Chondrocyte (in vitro differentiated cells): ENCODE results near the gene HMCN2. TPM values are rescaled to one million over a fixed set of nuclear protein-coding genes. Genes with fewer than 3 reads are reported as not detected.

Source experiments
- DNase-seq: peaks from one replicate; pipeline ENCODE4 v3.0.0; 2021; ENCODE audit warnings: mixed read lengths, low spot score
- H3K27ac Mint-ChIP-seq: one replicate; pipeline ENCODE4 v1.8.0; 2021; ENCODE audit warnings: mild to moderate bottlenecking, moderate library complexity, mixed read lengths; ENCODE audit not compliant: unreplicated experiment
- H3K27me3 Mint-ChIP-seq: 2 replicates; pipeline ENCODE4 v1.8.0; 2021; ENCODE audit warnings: low read depth, mixed read lengths
- H3K36me3 Mint-ChIP-seq: 2 replicates; pipeline ENCODE4 v1.8.0; 2021; ENCODE audit warnings: low read depth, mixed read lengths
- H3K4me1 Mint-ChIP-seq: 2 replicates; pipeline ENCODE4 v1.8.0; 2021; ENCODE audit warnings: low read depth, mild to moderate bottlenecking, mixed read lengths
- H3K4me3 Mint-ChIP-seq: one replicate; pipeline ENCODE4 v1.8.0; 2021; ENCODE audit warnings: mild to moderate bottlenecking, moderate library complexity, mixed read lengths; ENCODE audit not compliant: unreplicated experiment
- H3K9me3 Mint-ChIP-seq: 2 replicates; pipeline ENCODE4 v1.8.0; 2021; ENCODE audit warnings: low read depth, mixed read lengths
- total RNA-seq: library from RNA; stranded (reverse); gene quantifications from 3 replicates; pipeline ENCODE4 v1.2.1, GENCODE V29; 2021
- TF ChIP-seq, protein P1 (sequence below): fragments of 200-600 bp; sonication (generic); IDR thresholded peaks from 2 replicates; pipeline ENCODE4 v1.5.0; 2021; ENCODE audit warnings: antibody characterized with exemption, mild to moderate bottlenecking, moderate library complexity

HMCN2 gene
- total RNA-seq, 1 donor from 2014 or later, result 0.05 TPM

DNA sequence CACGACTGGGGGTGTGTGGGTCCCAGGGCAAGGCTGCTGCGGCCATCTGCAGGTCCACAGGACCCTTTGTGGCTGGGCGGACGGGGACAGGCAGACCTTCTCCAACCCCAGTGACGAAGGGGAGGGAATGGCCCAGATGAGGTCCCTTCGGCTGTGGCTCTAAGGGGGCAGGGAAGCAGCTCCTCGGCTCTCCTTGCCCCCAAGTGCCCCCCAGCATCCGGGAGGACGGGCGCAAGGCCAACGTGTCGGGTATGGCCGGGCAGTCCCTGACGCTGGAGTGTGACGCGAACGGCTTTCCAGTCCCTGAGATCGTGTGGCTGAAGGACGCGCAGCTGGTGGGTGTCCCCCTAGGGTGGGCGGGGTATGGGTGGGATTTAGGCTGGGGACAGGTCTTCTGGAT, 82.8 kb downstream of the HMCN2 start:
- Mint-ChIP-seq H3K4me1 (no peaks in the 10 kb centered on the region), H3K9me3 (no peaks in the 10 kb centered on the region), H3K36me3 (no peaks in the 10 kb centered on the region), H3K27ac (no peak overlapping the region), H3K27me3 (peaks cover 18% of the 10 kb centered on the region), H3K4me3 (no peak overlapping the region)
- peak; percentile 88 for DNase-seq
- TF ChIP-seq, protein P1, sequence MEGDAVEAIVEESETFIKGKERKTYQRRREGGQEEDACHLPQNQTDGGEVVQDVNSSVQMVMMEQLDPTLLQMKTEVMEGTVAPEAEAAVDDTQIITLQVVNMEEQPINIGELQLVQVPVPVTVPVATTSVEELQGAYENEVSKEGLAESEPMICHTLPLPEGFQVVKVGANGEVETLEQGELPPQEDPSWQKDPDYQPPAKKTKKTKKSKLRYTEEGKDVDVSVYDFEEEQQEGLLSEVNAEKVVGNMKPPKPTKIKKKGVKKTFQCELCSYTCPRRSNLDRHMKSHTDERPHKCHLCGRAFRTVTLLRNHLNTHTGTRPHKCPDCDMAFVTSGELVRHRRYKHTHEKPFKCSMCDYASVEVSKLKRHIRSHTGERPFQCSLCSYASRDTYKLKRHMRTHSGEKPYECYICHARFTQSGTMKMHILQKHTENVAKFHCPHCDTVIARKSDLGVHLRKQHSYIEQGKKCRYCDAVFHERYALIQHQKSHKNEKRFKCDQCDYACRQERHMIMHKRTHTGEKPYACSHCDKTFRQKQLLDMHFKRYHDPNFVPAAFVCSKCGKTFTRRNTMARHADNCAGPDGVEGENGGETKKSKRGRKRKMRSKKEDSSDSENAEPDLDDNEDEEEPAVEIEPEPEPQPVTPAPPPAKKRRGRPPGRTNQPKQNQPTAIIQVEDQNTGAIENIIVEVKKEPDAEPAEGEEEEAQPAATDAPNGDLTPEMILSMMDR, result no peak

DNA sequence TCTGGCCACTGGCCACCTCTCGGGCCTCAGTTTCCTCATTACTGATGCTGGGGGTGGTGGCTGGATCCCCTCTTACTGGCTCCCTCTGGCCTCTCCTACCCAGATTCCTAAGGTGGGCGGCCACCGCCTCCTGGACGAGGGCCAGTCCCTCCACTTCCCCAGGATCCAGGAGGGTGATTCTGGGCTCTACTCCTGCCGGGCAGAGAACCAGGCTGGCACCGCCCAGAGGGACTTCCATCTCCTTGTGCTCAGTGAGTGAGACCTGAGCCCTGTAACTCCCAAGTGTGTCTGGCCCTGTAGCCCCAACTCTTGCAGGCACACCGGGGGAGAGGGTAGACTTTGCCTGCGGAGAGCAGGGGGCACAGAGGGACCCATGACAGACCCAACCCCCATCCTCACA, 83.3 kb downstream of the HMCN2 start:
- TF ChIP-seq, protein P1, result no peak
- H3K9me3 Mint-ChIP-seq, result no peaks in the 10 kb centered on the region
- H3K36me3 Mint-ChIP-seq, result no peaks in the 10 kb centered on the region
- H3K27ac Mint-ChIP-seq, result no peak overlapping the region
- H3K27me3 Mint-ChIP-seq, result peaks cover 22% of the 10 kb centered on the region
- no peak for DNase-seq
- no peaks in the 10 kb centered on the region for H3K4me1 Mint-ChIP-seq
- H3K4me3 Mint-ChIP-seq, result no peak overlapping the region

DNA sequence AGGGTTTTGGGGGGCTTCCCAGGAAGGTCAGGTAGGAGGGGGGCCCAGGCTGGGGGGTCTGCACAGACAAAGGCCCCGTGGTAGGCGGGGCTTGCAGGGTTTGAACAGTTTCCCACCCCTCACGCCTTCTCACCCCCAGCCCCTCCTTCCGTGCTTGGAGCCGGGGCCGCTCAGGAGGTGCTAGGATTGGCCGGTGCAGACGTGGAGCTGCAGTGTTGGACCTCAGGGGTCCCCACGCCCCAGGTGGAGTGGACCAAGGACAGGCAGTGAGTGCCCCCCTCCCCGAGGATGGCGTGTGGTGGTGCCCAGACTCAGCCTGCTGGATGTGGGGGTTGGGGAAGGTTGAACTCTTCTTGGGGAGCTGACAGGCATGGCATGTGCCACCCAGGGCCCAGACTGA, 83.8 kb downstream of the HMCN2 start:
- no peaks in the 10 kb centered on the region for H3K4me1 Mint-ChIP-seq
- no peaks in the 10 kb centered on the region for H3K36me3 Mint-ChIP-seq
- no peaks in the 10 kb centered on the region for H3K9me3 Mint-ChIP-seq

DNA sequence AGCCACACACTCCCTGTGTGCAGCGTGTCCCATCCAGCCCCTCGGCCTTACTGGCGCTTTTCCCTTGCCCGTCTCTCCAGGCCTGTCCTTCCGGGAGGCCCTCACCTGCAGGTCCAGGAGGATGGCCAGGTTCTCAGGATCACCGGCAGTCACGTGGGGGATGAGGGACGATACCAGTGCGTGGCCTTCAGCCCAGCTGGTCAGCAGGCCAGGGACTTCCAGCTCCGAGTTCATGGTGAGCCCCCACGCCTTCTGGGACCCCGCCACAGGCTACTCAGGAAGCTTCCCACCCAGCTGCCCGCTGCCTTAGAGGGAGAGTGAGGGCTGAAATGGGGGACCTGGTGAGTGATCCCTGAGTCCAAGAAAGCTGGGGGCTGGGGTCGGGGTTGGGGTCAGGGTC, 85.8 kb downstream of the HMCN2 start:
- no peak overlapping the region for H3K4me3 Mint-ChIP-seq
- no peaks in the 10 kb centered on the region for H3K4me1 Mint-ChIP-seq
- no peak overlapping the region for H3K27ac Mint-ChIP-seq
- peaks cover 16% of the 10 kb centered on the region for H3K27me3 Mint-ChIP-seq
- TF ChIP-seq, protein P1, result no peak
- H3K36me3 Mint-ChIP-seq, result no peaks in the 10 kb centered on the region
- no peak for DNase-seq
- no peaks in the 10 kb centered on the region for H3K9me3 Mint-ChIP-seq

More for the DNA sequence above, 83.8 kb downstream of the HMCN2 start:
- Mint-ChIP-seq H3K27ac (no peak overlapping the region), H3K27me3 (peaks cover 22% of the 10 kb centered on the region), H3K4me3 (no peak overlapping the region)
- TF ChIP-seq, protein P1, result no peak
- DNase-seq, result no peak

DNA sequence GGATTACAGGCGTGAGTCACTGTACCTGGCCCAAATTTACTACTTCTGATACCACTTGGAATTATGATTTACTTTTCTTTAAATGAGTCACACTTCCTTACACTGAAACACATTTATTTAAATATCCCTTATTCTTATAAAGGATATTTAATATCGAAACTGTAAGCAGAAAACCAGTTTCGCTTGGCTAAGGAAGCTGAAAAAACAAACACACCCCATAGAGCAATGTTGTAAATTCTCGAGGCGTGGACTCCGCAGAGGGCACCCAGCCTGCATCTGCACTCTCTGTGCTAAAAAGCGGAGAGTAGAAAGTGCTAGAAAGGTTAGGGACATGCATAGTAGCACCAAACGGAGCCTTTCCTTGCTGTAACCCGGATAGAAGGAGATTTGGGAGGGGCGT, 86.5 kb downstream of the HMCN2 start:
- peaks cover 9% of the 10 kb centered on the region for H3K27me3 Mint-ChIP-seq
- H3K27ac Mint-ChIP-seq, result no peak overlapping the region
- no peaks in the 10 kb centered on the region for H3K4me1 Mint-ChIP-seq
- no peak for DNase-seq
- TF ChIP-seq, protein P1, result no peak
- no peaks in the 10 kb centered on the region for H3K36me3 Mint-ChIP-seq
- no peaks in the 10 kb centered on the region for H3K9me3 Mint-ChIP-seq
- H3K4me3 Mint-ChIP-seq, result no peak overlapping the region
